ENCODE results near the gene PRAMEF11. TPM values are rescaled to one million over a fixed set of nuclear protein-coding genes. Genes with fewer than 3 reads are reported as not detected.

Gene PRAMEF11
- total RNA-seq, 4 donors from 2014 or later: not detected

DNA sequence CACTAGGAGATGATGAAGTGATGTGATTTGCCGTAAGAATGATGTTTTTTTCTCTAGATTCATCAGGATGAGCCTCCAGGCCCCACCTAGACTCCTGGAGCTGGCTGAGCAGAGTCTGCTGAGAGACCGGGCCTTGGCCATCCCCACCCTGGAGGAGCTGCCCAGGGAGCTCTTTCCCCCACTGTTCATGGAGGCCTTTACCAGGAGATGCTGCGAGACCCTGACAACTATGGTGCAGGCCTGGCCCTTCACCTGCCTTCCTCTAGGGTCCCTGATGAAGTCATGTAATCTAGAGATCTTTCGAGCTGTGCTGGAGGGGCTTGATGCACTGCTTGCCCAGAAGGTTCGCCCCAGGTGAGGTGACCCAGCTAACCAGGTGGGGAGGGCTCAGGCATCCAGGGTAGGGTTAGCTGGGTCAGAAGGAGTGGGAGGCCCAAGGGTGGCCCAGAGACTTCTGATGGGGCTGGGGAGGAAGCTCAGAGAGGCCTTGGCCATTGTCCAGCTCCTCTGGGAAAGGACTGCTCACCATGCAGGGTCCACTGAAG lies 56.3 kb downstream of the PRAMEF11 start:
- TF ChIP-seq POLR2A (IDR thresholded peaks at IDR 0.05): no peak
- no peak for TF ChIP-seq POLR2AphosphoS5 (IDR thresholded peaks at IDR 0.05)
- no peak for TF ChIP-seq EP300 (IDR thresholded peaks at IDR 0.05)
- no peaks in the 10 kb centered on the region for H3K4me1 ChIP-seq
- WGBS, 2 donors (ENCODE audit: low coverage in 1 of 2): 86% methylated on average over 4 of the region's 5 CpGs; no CpG with 5 or more reads in 1 of the 2 donors
- H3K27ac ChIP-seq: no peak overlapping the region
- no peaks in the 10 kb centered on the region for H3K36me3 ChIP-seq
- H3K4me3 ChIP-seq: no peak overlapping the region
- H3K9me3 ChIP-seq: peaks cover 0 to 3% (median 0%) of the 10 kb centered on the region in 3 donors
- ATAC-seq: no peak
- H3K27me3 ChIP-seq: peaks cover 42% of the 10 kb centered on the region

Other genes starting within 250 kb of the PRAMEF11 start
- 100 to 1,000 TPM; 115 to 211 (median 186) TPM for gene DHRS3, start 213.2 kb downstream of the PRAMEF11 start, total RNA-seq
- not detected for gene AADACL4, start 187.3 kb downstream of the PRAMEF11 start, total RNA-seq
- not detected for gene AADACL3, start 115.3 kb downstream of the PRAMEF11 start, total RNA-seq
- not detected for gene CFAP107, start 85.2 kb downstream of the PRAMEF11 start, total RNA-seq
- not detected for gene PRAMEF12, start 57.7 kb downstream of the PRAMEF11 start, total RNA-seq
- gene PRAMEF1, start 40.0 kb downstream of the PRAMEF11 start, total RNA-seq: not detected
- gene HNRNPCL1, start 17.3 kb upstream of the PRAMEF11 start, total RNA-seq: not detected
- gene PRAMEF2, start 25.7 kb upstream of the PRAMEF11 start, total RNA-seq: not detected
- not detected for gene PRAMEF4, start 54.8 kb upstream of the PRAMEF11 start, total RNA-seq
- not detected for gene PRAMEF10, start 66.9 kb upstream of the PRAMEF11 start, total RNA-seq
- gene PRAMEF7, start 85.2 kb upstream of the PRAMEF11 start, total RNA-seq: not detected
- gene PRAMEF6, start 116.2 kb upstream of the PRAMEF11 start, total RNA-seq: not detected
- not detected for gene PRAMEF27, start 225.2 kb upstream of the PRAMEF11 start, total RNA-seq
- gene HNRNPCL3, start 229.4 kb upstream of the PRAMEF11 start, total RNA-seq: not detected
- not detected for gene PRAMEF25, start 239.4 kb upstream of the PRAMEF11 start, total RNA-seq